Measurements from ENCODE around the gene ADGRD1.

ADGRD1 gene

DNA sequence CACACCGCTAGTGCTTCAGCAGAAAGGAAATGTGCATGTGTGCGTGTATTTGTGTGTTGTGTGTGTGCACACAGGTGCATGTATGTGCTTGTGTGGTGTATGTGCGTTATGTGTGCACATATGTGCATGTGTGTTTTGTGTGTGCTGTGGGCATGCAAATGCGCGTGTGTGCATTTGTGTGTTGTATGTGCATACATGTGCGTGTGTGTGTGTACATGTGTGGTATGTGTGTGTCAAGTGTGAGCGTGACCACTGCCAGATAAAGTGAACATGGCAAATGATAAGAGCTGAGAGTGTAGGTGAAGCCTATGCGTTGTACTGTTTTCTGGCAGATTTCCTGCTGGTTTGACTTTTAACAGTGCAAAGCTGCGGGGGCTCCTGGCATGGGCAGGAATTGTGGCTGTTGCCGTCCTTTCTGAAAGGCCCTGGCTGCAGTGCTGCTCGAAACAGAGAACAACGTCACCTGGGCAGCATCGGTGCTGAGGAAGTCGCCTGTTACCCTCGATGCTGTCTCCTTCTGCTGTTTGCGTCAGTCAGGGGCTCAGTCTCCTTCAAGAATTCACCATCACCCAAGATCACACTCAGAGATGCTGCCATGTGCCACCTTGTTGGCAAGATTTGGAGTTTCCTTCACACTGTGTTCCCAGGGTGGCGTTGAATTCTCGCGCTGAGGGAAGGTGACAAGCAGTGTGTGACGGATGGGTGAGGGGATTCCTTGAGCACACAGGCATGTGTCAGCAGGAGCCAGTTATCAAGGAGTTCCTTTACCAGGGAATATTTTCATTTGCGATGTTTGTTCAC, 56.1 kb downstream of the ADGRD1 start:
- H3K27me3 Mint-ChIP-seq = no peaks in the 10 kb centered on the region
- H3K27ac Mint-ChIP-seq = no peak overlapping the region
- no peaks in the 10 kb centered on the region for H3K9me3 Mint-ChIP-seq (ENCODE audit: low read depth)
- no peaks in the 10 kb centered on the region for H3K36me3 Mint-ChIP-seq
- no peak overlapping the region for H3K4me3 Mint-ChIP-seq
- no peaks in the 10 kb centered on the region for H3K4me1 Mint-ChIP-seq (ENCODE audit: low read depth)

DNA sequence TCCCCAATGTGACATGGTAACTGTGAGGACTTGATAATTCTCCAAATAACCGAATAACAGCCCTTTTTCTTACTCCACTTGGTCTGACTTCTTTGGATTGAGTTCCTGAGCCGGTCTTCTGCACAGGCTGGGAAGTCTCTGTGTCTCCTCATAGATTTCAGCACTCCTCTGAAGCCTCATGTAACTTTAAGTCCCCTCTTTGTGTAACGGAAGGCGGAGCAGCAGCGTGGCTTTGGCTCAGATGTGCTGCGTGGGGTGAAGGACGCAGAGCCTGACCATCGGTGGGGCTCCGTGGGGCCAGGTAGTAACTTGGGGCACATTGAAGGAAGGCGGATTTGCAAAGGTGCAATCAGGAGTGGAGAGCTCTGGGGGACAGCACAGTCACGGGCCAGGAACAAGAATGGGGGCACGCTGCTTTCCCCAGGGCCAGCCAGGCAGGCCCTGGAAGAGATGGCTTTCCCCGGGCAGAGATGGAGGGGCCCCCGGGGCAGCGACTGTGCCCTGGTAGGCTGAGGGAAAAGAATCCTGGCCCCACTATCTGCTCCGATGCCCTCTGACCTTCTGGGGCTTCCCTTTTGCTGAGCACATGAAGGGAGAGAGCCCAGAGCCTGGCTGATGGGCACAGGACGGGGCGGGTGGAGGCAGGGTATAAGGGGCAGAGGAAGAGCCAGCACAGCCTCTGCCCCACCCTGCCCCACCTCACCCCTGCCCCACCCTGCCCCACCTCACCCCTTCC, 56.9 kb downstream of the ADGRD1 start:
- H3K9me3 Mint-ChIP-seq (ENCODE audit: low read depth) = no peaks in the 10 kb centered on the region
- no peaks in the 10 kb centered on the region for H3K4me1 Mint-ChIP-seq (ENCODE audit: low read depth)
- no peaks in the 10 kb centered on the region for H3K36me3 Mint-ChIP-seq

DNA sequence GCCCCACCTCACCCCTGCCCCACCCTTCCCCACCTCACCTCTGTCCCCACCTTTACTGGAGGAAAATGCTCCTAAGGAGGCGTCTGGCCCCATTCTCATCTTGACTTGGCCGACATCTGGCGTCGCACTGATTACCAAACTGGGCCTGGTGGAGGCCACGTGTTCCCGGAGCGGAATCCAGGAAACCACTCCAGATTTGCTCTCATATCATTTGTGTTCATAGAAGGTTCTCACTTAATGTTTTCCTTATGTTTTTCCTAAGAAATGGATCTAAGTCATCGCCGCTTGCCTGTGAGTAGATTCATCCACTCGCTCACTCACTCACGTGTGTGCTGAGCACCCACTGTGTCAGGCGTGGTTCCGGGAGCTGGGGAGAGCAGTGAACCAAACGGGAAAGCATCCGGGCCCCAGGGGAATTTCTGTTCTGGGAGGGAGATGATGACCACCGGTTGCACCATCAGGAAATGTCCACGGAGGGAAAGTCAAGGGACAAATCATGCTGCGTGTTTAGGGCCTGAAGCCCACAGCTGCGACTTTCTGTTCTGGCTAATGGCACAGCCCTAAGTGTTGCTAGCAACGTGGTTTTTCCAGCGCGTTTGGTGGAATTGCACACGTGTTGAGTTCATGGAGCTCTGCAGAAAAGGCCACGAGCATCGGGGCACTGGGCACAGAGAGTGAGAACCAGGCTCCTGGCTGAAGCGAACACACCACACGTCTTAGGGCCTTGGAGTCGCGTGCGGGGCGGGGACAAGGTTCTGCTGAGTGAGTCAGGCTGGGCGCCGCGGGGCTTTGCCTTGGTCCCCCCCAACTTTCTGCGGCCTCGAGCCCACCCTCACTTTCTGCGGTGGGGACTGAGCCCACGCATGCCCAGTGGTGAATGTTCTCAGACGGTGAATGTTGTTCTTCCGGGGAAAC, 57.7 kb downstream of the ADGRD1 start:
- Mint-ChIP-seq H3K9me3 (ENCODE audit: low read depth) (no peaks in the 10 kb centered on the region), H3K4me1 (ENCODE audit: low read depth) (no peaks in the 10 kb centered on the region), H3K27ac (no peak overlapping the region), H3K36me3 (no peaks in the 10 kb centered on the region), H3K27me3 (no peaks in the 10 kb centered on the region), H3K4me3 (no peak overlapping the region)

More for the DNA sequence above, 56.9 kb downstream of the ADGRD1 start:
- no peaks in the 10 kb centered on the region for H3K27me3 Mint-ChIP-seq
- H3K4me3 Mint-ChIP-seq = no peak overlapping the region
- H3K27ac Mint-ChIP-seq = no peak overlapping the region

DNA sequence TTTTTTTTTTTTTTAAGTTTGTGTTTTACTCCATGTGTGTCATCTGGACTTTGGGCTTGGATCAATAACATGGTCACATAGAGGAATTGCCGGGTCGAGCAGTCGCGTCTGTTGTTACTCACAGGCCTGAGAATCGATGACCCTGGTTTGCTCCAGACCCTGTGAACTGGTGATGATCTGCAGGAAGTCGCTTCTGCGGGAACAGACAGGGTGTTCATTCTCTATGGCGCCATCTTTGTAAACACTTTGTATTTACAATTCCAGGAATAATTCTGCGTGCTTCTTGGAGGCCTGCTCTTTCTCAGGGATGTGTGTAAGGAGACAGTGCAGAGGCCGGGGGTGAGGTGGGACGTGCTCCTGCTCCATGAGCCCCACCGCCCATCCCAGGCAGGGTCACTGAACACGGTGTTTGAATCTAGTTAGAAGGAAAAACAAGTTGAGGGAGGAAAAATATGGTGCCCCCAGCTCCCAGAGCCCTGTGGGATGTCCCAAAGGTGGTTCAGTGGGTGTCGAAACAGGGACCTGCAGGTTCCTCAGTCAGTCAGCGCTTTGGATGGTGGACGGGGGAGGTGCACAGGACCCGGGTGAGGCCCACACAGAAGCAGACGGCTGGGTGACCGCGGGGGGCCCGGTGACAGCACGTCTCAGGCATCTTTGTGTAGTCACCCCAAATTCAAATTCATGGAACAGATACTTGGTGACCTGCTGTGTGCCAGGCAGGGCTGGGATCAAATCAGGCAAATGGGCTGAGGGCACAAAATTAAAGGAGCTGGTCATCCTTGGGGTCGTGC, 58.8 kb downstream of the ADGRD1 start:
- no peaks in the 10 kb centered on the region for H3K4me1 Mint-ChIP-seq (ENCODE audit: low read depth)
- no peaks in the 10 kb centered on the region for H3K36me3 Mint-ChIP-seq
- no peaks in the 10 kb centered on the region for H3K27me3 Mint-ChIP-seq
- no peak overlapping the region for H3K27ac Mint-ChIP-seq
- no peaks in the 10 kb centered on the region for H3K9me3 Mint-ChIP-seq (ENCODE audit: low read depth)
- no peak overlapping the region for H3K4me3 Mint-ChIP-seq

DNA sequence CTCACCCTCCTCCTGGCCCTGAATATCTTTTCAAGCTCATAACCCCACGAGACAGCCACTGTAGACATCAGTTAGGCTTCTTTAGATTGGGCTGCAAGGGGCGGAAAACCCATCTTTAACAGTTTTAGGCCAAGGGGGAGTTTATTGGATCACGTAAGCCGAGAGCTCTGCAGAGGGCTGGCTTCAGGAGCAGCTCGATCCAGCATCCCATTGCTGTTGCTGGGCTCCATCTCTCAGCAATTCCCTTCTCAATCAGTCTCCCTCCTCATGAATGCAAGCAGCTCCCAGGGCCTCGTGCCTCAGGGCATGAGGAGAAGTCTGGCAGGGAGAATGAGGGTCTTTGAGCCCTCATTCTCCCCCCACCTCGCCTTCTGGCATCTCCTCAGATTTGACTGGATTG, 59.4 kb downstream of the ADGRD1 start:
- no peak overlapping the region for H3K27ac Mint-ChIP-seq
- no peaks in the 10 kb centered on the region for H3K27me3 Mint-ChIP-seq
- H3K4me1 Mint-ChIP-seq (ENCODE audit: low read depth) = no peaks in the 10 kb centered on the region
- no peaks in the 10 kb centered on the region for H3K9me3 Mint-ChIP-seq (ENCODE audit: low read depth)
- H3K36me3 Mint-ChIP-seq = no peaks in the 10 kb centered on the region
- no peak overlapping the region for H3K4me3 Mint-ChIP-seq

DNA sequence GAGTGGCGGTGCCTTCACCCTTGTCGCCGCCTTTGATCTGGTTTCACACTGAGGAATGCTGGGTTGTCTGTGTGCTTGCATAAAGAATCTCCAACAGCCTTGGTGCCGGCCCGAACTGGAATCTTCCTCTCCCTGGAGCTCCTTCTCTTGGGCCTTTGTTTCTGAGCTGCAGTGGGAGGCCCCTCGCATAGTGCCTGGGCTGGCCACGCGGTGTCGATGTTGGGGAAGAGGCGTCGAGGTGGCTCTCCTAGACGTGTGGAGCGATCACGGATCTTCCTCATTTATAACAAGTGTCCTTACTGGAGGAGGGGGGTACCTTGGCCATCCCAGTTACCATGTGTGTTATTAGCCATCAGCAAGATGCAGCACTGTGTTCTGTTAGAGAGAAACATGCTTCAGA, 60.6 kb downstream of the ADGRD1 start:
- H3K27ac Mint-ChIP-seq = no peak overlapping the region
- H3K9me3 Mint-ChIP-seq (ENCODE audit: low read depth) = no peaks in the 10 kb centered on the region
- H3K4me3 Mint-ChIP-seq = no peak overlapping the region
- H3K36me3 Mint-ChIP-seq = no peaks in the 10 kb centered on the region
- H3K4me1 Mint-ChIP-seq (ENCODE audit: low read depth) = no peaks in the 10 kb centered on the region
- no peaks in the 10 kb centered on the region for H3K27me3 Mint-ChIP-seq

DNA sequence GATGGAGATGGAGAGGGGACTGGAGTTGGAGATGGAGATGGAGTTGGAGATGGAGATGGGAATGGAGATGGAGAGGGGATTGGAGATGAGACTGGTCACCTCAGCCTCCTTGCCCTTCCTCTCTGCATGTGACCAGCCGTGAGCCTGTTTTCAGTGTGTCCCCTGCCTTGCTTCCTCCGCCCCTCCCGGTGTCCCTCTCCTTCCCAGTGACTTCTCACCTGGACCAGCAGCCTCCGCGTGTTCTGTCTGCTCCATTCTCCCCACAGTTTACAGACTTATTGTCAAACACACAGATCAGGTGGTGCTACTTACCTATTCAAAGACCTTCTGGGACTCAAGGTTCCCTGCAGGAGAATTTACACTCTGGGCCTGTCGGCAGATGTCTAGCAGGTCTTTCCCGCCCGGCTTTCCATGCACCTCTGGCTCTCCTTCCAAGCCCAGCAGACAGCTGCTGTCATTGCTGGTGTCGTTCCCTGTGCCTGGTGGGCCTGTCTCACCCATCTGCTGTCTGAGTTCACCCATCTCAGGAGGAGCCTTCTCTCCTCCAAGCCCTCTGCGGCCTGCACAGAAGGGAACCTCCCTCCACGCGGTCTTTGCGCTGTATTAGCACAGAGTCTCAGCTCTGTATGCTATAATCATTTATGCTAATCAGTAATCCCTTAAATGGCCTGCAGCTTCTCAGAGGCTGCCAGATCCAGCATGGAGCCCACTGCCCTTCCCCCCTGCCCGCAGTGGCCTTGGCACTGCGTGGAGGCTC, 62.1 kb downstream of the ADGRD1 start:
- H3K27ac Mint-ChIP-seq = no peak overlapping the region

DNA sequence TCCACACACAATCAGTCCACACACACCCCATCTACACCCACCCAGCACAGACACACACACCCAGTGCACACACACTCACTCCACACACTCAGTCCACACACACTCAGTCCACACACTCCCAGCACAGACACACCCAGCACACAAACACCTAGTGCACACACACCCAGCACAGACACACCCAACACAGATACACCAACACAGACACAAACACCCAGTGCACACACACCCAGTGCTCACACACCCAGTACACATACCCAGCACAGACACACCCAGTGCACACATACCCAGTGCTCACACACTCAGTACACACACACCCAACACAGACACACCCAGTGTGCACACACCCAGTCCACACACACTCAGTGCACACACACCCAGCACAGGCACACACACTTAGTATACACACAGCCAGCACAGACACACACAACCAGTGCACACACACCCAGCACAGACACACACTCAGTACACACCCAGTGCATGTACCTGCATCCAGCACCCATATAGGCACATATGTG, 63.8 kb downstream of the ADGRD1 start:
- H3K9me3 Mint-ChIP-seq (ENCODE audit: low read depth) = no peaks in the 10 kb centered on the region
- H3K4me1 Mint-ChIP-seq (ENCODE audit: low read depth) = no peaks in the 10 kb centered on the region
- no peak overlapping the region for H3K27ac Mint-ChIP-seq
- no peak overlapping the region for H3K4me3 Mint-ChIP-seq
- H3K36me3 Mint-ChIP-seq = no peaks in the 10 kb centered on the region
- H3K27me3 Mint-ChIP-seq = no peaks in the 10 kb centered on the region

More for the DNA sequence above, 62.1 kb downstream of the ADGRD1 start:
- Mint-ChIP-seq H3K36me3 (no peaks in the 10 kb centered on the region), H3K27me3 (no peaks in the 10 kb centered on the region), H3K9me3 (ENCODE audit: low read depth) (no peaks in the 10 kb centered on the region), H3K4me1 (ENCODE audit: low read depth) (no peaks in the 10 kb centered on the region), H3K4me3 (no peak overlapping the region)

DNA sequence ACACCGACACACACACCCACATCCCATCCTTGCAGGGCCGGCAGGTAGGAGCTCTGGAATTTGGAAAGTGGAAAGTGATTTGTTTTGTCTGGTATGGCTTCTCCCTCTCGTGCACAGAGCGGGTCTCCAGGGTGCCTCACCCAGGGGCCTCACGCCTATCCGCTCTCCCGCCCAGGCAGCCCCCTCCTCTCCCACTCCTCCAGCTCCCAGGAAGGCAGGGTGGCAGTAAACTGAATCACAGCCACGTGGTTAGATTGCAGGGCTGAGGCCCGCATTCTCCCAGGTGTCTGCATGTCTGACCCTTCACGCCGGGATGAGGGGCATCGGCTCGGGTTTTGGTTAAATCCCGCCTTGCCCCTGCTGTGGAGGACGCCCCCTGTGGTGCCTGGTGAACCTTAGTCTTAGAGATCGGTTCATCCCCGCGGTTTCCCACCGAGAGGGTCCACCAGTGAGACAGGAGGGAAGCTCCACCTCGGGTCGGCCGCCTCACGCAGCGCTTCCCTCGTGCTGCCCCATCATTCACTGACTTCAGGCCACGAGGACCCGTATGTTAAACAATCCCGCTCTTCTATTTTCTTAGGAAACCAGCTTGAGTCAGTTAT, 64.4 kb downstream of the ADGRD1 start:
- H3K9me3 Mint-ChIP-seq (ENCODE audit: low read depth) = no peaks in the 10 kb centered on the region
- H3K4me3 Mint-ChIP-seq = no peak overlapping the region
- no peak overlapping the region for H3K27ac Mint-ChIP-seq
- H3K4me1 Mint-ChIP-seq (ENCODE audit: low read depth) = no peaks in the 10 kb centered on the region
- no peaks in the 10 kb centered on the region for H3K36me3 Mint-ChIP-seq
- H3K27me3 Mint-ChIP-seq = no peaks in the 10 kb centered on the region

DNA sequence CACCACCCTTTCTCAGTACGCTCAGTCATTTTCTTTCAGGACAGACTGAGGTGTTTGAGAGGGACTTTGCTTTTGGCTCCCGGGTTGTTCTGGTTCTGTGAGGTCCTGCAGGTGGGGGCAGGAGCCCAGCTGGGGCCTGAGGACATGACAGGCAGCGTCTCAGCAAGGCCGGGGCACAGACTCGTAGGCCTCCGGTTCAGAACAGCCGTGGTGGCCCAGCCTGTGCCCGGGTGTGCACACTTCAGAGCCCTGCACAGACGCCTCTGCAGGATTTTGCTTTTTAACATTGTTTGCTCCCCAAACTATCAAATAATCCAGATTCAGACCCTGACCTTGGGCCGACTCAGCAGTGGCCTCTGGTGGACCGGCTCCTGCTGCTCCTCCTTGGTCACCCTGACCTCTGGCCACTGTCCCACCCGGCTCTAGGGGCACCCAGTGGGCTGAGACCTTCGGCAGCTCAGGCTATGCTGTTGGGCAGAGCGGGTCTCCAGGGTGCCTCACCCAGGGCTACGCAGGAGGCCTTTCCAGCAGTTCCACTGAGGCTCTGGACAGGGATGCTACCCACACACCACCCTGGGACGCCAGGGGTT, 65.2 kb downstream of the ADGRD1 start:
- no peaks in the 10 kb centered on the region for H3K4me1 Mint-ChIP-seq (ENCODE audit: low read depth)
- no peak overlapping the region for H3K4me3 Mint-ChIP-seq
- H3K27me3 Mint-ChIP-seq = no peaks in the 10 kb centered on the region
- no peak overlapping the region for H3K27ac Mint-ChIP-seq
- H3K9me3 Mint-ChIP-seq (ENCODE audit: low read depth) = no peaks in the 10 kb centered on the region
- no peaks in the 10 kb centered on the region for H3K36me3 Mint-ChIP-seq

DNA sequence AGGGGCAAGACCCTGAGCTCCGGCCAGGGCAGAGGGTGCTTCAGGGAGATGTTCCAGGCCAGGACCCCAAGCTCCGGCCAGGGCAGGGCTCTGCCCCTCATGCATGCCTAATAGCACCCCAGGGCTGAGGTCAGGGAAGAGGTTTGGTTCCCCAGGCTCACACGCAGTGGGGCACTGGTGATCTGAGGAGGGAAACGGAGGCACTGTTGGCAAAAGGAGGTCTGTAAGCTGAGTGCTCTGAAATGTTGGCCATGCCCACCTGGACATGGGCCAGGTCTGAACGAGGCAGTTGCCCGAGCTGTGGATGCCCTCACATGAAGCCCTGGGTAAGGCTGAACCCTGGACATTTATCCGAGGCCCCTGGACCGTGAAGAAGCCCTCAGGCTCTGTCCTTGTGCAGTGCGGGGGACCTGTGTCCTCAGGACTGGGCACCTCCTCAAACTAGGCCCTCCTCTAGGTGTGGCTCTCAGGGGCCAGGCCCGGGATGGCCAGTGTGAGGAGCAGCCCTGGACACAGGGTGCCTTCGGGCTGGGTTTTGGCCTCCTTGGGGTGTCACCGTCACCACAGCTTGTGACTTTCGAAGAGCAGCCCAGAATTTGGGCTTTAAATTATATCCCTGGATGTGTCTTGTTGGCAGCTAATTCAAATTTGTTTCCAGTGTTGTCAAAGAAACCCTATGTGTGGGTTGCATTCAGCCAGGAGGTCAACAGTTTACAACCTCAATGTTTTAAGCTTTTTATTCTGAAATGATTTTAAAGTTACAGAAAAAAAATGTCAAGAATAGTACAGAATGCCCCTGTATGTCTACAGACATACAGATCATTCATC, 66.8 kb downstream of the ADGRD1 start:
- H3K27ac Mint-ChIP-seq = no peak overlapping the region
- H3K36me3 Mint-ChIP-seq = no peaks in the 10 kb centered on the region
- H3K4me1 Mint-ChIP-seq (ENCODE audit: low read depth) = no peaks in the 10 kb centered on the region
- H3K9me3 Mint-ChIP-seq (ENCODE audit: low read depth) = no peaks in the 10 kb centered on the region
- H3K27me3 Mint-ChIP-seq = no peaks in the 10 kb centered on the region
- H3K4me3 Mint-ChIP-seq = no peak overlapping the region

DNA sequence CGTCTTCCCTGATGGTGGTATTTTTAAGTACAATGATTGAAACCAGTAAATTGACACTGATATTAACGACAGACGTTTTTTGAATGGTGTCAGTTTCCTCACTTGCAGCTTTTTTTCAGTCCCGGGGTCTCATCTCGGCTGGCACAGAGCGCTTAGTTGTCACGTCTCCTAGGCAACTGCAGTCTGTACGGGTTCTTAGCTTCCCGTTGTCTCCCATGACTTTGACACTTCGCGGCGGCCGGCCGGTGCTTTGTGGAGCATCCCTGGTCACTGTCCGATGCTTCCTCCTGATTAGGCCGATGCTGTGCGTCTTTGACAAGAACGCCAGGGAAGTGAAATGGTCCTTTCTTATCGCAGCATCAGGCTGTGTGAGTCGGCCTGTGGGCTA, 67.4 kb downstream of the ADGRD1 start:
- Mint-ChIP-seq H3K27ac (no peak overlapping the region), H3K9me3 (ENCODE audit: low read depth) (no peaks in the 10 kb centered on the region), H3K27me3 (no peaks in the 10 kb centered on the region), H3K4me1 (ENCODE audit: low read depth) (no peaks in the 10 kb centered on the region), H3K36me3 (no peaks in the 10 kb centered on the region), H3K4me3 (no peak overlapping the region)

Data from activated naive CD8-positive, alpha-beta T cell (primary cell).